ENCODE results near the gene BFAR.
"Not testable (repeated sequence)": the region's sequence is repeated elsewhere in the genome, so short reads cannot be mapped to it uniquely, and the experiment has no call there.

The BFAR gene

GRCh38 chr16:14677627-14678026 is 44.9 kb downstream of the BFAR start:
- Histone ChIP-seq H3K27me3 (ENCODE audit: control insufficient read depth, insufficient read depth, low read length) (peaks cover 4% of the 10 kb centered on the region), H3K4me1 (ENCODE audit: control insufficient read depth, insufficient read depth, low read length) (peaks cover under 1% of the 10 kb centered on the region), H3K9ac (ENCODE audit: low read length) (no peak overlapping the region), H3K4me3 (ENCODE audit: low read length) (no peak overlapping the region), H3K9me3 (ENCODE audit: control insufficient read depth, low read length) (no peaks in the 10 kb centered on the region), H3K36me3 (ENCODE audit: control insufficient read depth, insufficient read depth, low read length) (peaks cover 7% of the 10 kb centered on the region)

- no peak overlapping the region for H3K4me3 ChIP-seq (ENCODE audit: low read length)
- peaks cover 4% of the 10 kb centered on the region for H3K27me3 ChIP-seq (ENCODE audit: control insufficient read depth, insufficient read depth, low read length)
- no peak overlapping the region for H3K9ac ChIP-seq (ENCODE audit: low read length)
- peaks cover 7% of the 10 kb centered on the region for H3K36me3 ChIP-seq (ENCODE audit: control insufficient read depth, insufficient read depth, low read length)
- H3K9me3 ChIP-seq (ENCODE audit: control insufficient read depth, low read length), result no peaks in the 10 kb centered on the region
- H3K4me1 ChIP-seq (ENCODE audit: control insufficient read depth, insufficient read depth, low read length), result no peaks in the 10 kb centered on the region
Measured at GRCh38 chr16:14678748-14679497, 46.2 kb downstream of the BFAR start.

- H3K4me3 ChIP-seq (ENCODE audit: low read length); H3K27me3 ChIP-seq (ENCODE audit: control insufficient read depth, insufficient read depth, low read length): not testable (repeated sequence)
Measured at GRCh38 chr16:14680396-14680795, 47.6 kb downstream of the BFAR start.

GRCh38 chr16:14681115-14681514 is 48.4 kb downstream of the BFAR start:
- Histone ChIP-seq H3K9ac (ENCODE audit: low read length) (no peak overlapping the region), H3K4me3 (ENCODE audit: low read length) (no peak overlapping the region), H3K27me3 (ENCODE audit: control insufficient read depth, insufficient read depth, low read length) (peaks cover 4% of the 10 kb centered on the region), H3K9me3 (ENCODE audit: control insufficient read depth, low read length) (no peaks in the 10 kb centered on the region), H3K36me3 (ENCODE audit: control insufficient read depth, insufficient read depth, low read length) (peaks cover 7% of the 10 kb centered on the region), H3K4me1 (ENCODE audit: control insufficient read depth, insufficient read depth, low read length) (no peaks in the 10 kb centered on the region)

More at GRCh38 chr16:14680396-14680795, 47.6 kb downstream of the BFAR start:
- H3K36me3 ChIP-seq (ENCODE audit: control insufficient read depth, insufficient read depth, low read length); H3K4me1 ChIP-seq (ENCODE audit: control insufficient read depth, insufficient read depth, low read length); H3K9ac ChIP-seq (ENCODE audit: low read length); H3K9me3 ChIP-seq (ENCODE audit: control insufficient read depth, low read length): not testable (repeated sequence)

GRCh38 chr16:14682121-14682520 is 49.4 kb downstream of the BFAR start:
- peaks cover 7% of the 10 kb centered on the region for H3K36me3 ChIP-seq (ENCODE audit: control insufficient read depth, insufficient read depth, low read length)
- no peak overlapping the region for H3K4me3 ChIP-seq (ENCODE audit: low read length)
- H3K9me3 ChIP-seq (ENCODE audit: control insufficient read depth, low read length), result no peaks in the 10 kb centered on the region
- peaks cover 4% of the 10 kb centered on the region for H3K27me3 ChIP-seq (ENCODE audit: control insufficient read depth, insufficient read depth, low read length)
- no peak overlapping the region for H3K9ac ChIP-seq (ENCODE audit: low read length)
- no peaks in the 10 kb centered on the region for H3K4me1 ChIP-seq (ENCODE audit: control insufficient read depth, insufficient read depth, low read length)

- H3K4me1 ChIP-seq (ENCODE audit: control insufficient read depth, insufficient read depth, low read length); H3K9ac ChIP-seq (ENCODE audit: low read length); H3K36me3 ChIP-seq (ENCODE audit: control insufficient read depth, insufficient read depth, low read length); H3K9me3 ChIP-seq (ENCODE audit: control insufficient read depth, low read length); H3K4me3 ChIP-seq (ENCODE audit: low read length); H3K27me3 ChIP-seq (ENCODE audit: control insufficient read depth, insufficient read depth, low read length): not testable (repeated sequence)
Measured at GRCh38 chr16:14685870-14686793, 53.4 kb downstream of the BFAR start.

GRCh38 chr16:14694129-14694528 is 61.4 kb downstream of the BFAR start, which contains the start of gene PLA2G10:
PLA2G10 (minus strand) TSS chr16:14694308; CDS start chr16:14694229, 79 bp downstream.
- H3K4me1 ChIP-seq (ENCODE audit: control insufficient read depth, insufficient read depth, low read length); H3K4me3 ChIP-seq (ENCODE audit: low read length); H3K27me3 ChIP-seq (ENCODE audit: control insufficient read depth, insufficient read depth, low read length); H3K9ac ChIP-seq (ENCODE audit: low read length); H3K36me3 ChIP-seq (ENCODE audit: control insufficient read depth, insufficient read depth, low read length); H3K9me3 ChIP-seq (ENCODE audit: control insufficient read depth, low read length): not testable (repeated sequence)

- H3K4me1 ChIP-seq (ENCODE audit: control insufficient read depth, insufficient read depth, low read length); H3K36me3 ChIP-seq (ENCODE audit: control insufficient read depth, insufficient read depth, low read length); H3K9me3 ChIP-seq (ENCODE audit: control insufficient read depth, low read length); H3K27me3 ChIP-seq (ENCODE audit: control insufficient read depth, insufficient read depth, low read length); H3K4me3 ChIP-seq (ENCODE audit: low read length); H3K9ac ChIP-seq (ENCODE audit: low read length): not testable (repeated sequence)
Measured at GRCh38 chr16:14701859-14702258, 69.1 kb downstream of the BFAR start.

GRCh38 chr16:14702672-14703071 is 69.9 kb downstream of the BFAR start:
- H3K36me3 ChIP-seq (ENCODE audit: control insufficient read depth, insufficient read depth, low read length); H3K4me1 ChIP-seq (ENCODE audit: control insufficient read depth, insufficient read depth, low read length); H3K9me3 ChIP-seq (ENCODE audit: control insufficient read depth, low read length); H3K4me3 ChIP-seq (ENCODE audit: low read length); H3K9ac ChIP-seq (ENCODE audit: low read length); H3K27me3 ChIP-seq (ENCODE audit: control insufficient read depth, insufficient read depth, low read length): not testable (repeated sequence)

- not testable (repeated sequence) for H3K27me3 ChIP-seq (ENCODE audit: control insufficient read depth, insufficient read depth, low read length); H3K9ac ChIP-seq (ENCODE audit: low read length); H3K36me3 ChIP-seq (ENCODE audit: control insufficient read depth, insufficient read depth, low read length); H3K4me3 ChIP-seq (ENCODE audit: low read length); H3K9me3 ChIP-seq (ENCODE audit: control insufficient read depth, low read length); H3K4me1 ChIP-seq (ENCODE audit: control insufficient read depth, insufficient read depth, low read length)
Measured at GRCh38 chr16:14703156-14704011, 70.6 kb downstream of the BFAR start, which contains the start of gene NPIPA3. NPIPA3 (plus strand) TSS chr16:14703411; CDS start chr16:14708944, 5,533 bp downstream.

Measured in mucosa of stomach (tissue), 1 donor.